HepG2 (cell line): Measurements from ENCODE around the gene DOCK11.

Experiments used
- ESRRA ChIP-seq: sonication (generic); formaldehyde crosslinking; IDR thresholded peaks from 2 replicates; pipeline ENCODE4 v1.5.1; 2020; ENCODE audit warnings: mild to moderate bottlenecking, low read depth, missing genetic modification reagents
- NR2F1 ChIP-seq, 2 experiments: fragments of 450-650 bp in 1 of 2; formaldehyde crosslinking in 1 of 2; IDR thresholded peaks; 2 replicates each; pipeline versions ENCODE4 v1.5.0 to v1.6.1; 2016 to 2020; ENCODE audit warnings: mild to moderate bottlenecking in 1 of 2, missing compliant biosample characterization in 1 of 2, missing genetic modification reagents in 1 of 2, moderate library complexity in 1 of 2
- TF ChIP-seq, protein P1 (sequence below): fragments of 450-650 bp; IDR thresholded peaks from 2 replicates; pipeline ENCODE4 v1.6.1; 2017; ENCODE audit warnings: mild to moderate bottlenecking

DNA sequence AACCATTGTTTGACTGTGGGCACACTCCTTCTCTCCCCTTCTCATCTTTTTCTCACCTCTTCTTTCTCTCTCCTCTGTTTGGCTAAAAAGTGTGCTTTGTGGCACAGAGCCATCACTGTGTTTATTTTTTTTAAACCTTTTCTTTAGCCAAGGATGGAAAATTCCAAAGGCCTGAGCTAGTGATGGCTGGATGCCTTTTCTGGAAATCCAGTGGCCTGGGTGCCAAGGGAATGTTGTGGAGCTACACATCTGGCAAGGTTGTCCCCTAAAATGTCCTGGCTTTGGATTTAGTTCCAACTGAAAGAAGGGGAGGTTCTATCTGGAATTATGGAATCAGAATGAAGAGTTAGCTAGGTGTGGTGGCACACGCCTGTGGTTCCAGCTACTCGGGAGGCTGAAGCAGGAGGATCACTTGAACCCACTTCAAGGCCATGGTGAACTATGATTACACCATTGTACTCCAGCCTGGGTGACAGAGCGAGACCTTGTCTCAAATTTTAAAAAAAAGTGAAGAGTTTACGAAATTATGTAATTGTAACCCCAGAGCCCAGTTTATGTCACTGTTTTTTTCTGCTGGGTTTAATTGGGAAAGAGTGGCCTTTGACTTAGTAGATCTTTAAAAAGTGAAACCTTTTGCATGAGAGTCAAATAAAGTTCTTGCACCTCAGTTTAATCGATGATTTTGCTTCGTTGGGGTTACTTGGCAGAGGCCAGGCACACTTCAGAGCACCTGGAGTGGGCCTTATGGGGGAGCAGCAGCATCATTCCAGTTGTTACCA is 17.7 kb downstream of the DOCK11 start:
- no peak for TF ChIP-seq ESRRA
- TF ChIP-seq, protein P1, sequence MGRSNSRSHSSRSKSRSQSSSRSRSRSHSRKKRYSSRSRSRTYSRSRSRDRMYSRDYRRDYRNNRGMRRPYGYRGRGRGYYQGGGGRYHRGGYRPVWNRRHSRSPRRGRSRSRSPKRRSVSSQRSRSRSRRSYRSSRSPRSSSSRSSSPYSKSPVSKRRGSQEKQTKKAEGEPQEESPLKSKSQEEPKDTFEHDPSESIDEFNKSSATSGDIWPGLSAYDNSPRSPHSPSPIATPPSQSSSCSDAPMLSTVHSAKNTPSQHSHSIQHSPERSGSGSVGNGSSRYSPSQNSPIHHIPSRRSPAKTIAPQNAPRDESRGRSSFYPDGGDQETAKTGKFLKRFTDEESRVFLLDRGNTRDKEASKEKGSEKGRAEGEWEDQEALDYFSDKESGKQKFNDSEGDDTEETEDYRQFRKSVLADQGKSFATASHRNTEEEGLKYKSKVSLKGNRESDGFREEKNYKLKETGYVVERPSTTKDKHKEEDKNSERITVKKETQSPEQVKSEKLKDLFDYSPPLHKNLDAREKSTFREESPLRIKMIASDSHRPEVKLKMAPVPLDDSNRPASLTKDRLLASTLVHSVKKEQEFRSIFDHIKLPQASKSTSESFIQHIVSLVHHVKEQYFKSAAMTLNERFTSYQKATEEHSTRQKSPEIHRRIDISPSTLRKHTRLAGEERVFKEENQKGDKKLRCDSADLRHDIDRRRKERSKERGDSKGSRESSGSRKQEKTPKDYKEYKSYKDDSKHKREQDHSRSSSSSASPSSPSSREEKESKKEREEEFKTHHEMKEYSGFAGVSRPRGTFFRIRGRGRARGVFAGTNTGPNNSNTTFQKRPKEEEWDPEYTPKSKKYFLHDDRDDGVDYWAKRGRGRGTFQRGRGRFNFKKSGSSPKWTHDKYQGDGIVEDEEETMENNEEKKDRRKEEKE: no peak
- no peak for TF ChIP-seq NR2F1 (CRISPR knock-in tag; IDR thresholded peaks at IDR 0.05)
